CD4-positive, alpha-beta T cell treated with Interleukin-15 for 4 hours (primary cell): Measurements from ENCODE around the gene LIME1.

ENCODE experiments used
- DNase-seq: peaks from one replicate; pipeline ENCODE4 v3.0.0-alpha.2; 2020; ENCODE audit warnings: low spot score

LIME1 gene

DNA sequence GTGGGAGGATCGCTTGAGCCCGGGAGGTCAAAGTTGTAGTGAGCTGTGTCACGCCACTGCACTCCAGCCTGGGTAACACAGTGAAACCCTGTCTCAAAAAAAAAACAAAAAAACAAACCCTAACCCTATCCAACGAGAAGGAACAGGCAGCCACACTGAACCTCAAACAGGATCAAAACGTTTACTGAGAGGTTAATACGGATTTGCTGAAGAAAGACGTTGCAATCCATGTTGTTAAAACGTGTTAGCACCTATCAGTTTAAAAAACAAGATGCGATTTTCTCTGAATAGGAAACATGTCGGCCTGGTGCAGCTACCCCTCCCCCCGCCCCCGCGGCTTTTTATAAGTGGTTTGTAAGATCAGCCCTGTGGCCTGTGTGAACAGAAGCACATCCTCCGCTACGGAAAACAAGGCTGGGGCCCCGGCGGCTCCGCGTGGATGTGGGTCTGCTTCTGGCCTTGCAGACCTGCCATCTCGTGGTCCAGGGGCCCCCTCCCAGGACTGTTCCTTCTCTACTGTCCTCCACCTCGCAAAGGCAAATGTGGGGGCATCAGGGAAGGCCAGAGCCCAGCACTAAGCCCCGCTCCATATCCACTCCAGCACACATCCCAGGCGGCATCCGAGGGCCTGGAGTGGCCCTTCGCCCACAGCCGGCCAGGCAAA, 14.5 kb downstream of the LIME1 start:
- peak; percentile 64 for DNase-seq

- DNase-seq: no peak
Observed at GRCh38 chr20:63751471-63752271, 15.2 kb downstream of the LIME1 start.

DNA sequence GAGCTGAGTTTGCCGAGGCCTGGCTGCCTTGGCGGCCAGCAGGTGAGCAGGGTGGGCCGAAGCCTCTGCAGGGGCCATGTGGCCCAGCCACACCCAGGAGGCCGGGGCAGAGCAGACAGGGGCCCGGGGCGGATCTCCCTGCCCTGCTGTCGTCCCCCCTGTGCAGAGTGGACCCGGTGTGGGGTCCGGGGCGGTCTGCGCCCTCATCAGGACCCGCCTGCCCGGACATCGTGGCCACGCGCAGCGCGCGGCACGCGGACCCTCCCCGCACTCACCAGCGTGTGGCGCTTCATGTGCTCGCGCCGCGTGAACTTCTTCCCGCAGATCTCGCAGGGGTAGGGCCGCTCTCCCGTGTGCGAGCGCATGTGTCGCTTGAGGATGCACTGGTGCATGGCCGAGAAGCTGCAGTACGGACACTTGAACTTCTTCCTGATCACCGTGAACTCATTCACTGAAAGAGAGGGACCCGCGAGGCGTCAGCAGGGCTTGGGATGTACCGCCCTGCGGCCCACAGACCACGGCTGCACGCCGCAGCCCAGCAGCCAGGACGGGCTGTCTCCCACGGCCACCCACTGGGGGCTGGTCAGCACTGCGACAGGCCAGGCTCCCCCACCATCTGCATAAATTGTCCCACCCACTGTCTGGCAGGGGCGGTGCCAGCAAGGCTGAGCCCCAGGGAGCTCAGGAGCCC, 16.1 kb downstream of the LIME1 start:
- no peak for DNase-seq

- DNase-seq: no peak
Observed at GRCh38 chr20:63753381-63753780, 16.9 kb downstream of the LIME1 start.

DNA sequence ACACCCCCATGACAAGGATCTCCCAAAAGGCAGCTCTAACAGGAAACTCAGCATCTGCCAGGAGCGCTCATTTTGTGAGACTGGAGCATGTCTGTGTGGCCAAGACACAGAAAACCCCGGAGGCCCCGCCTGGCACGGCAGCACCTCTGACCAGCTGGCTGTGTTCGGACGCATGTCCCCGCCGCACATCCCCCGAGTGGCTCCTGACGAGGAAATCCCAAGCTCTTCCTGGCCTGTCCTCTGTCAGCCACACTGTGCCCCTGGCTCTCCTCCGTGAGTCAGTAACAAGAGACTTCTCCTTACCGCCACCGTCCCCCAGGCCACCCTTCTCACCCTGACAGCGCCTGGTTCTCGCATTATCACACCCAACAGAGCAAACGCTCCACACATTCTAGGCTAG, 17.5 kb downstream of the LIME1 start:
- DNase-seq: no peak

DNA sequence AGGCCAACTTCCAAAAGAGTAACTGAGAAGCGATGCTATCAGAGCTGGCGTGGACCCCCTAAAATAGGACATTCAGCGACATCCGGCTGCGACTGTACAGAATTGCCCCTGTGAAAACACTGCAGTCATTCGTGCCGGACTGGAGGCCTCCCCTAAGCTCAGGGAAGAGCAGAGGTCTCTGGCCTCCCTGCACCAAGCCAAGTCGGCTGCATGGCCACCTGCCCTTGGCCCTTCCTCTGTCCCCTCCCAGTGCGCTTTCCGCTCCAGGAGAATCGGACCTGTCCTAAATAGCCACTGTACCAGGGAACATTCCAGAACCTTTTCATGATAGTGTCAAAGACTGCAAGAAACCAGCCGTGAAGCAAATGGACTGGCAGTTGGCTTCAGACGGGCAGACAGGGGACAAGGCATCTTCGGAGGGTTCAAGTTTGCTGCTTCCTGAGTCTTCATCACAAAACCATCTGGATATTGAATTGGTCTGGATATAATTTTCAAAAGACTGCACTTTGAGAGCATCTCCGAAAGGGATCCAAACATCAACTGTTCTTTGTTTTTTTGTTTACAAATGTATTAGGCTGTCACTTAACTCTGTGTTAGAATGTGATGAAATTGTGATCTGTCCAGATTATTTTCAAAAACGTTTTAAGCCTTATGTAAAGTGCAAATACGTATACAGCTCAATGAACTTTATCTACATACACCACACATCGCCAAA, 19.6 kb downstream of the LIME1 start:
- DNase-seq: no peak

DNA sequence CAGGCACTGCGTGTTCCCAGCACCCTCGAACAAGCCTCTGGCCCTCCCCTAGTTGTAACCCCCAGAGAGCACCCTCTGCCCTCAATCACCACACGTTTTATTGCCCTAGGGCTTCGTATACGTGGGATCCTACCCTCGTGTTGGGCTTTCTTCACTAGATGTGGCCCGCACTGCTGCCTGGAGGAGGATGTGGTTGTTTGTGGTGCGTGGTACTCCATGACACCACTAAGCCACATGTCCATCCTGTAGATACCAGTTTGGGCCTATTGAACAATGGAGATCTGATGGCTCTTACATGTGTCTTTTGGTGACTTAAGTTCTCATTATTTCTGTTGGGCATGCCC, 20.2 kb downstream of the LIME1 start:
- no peak for DNase-seq

DNA sequence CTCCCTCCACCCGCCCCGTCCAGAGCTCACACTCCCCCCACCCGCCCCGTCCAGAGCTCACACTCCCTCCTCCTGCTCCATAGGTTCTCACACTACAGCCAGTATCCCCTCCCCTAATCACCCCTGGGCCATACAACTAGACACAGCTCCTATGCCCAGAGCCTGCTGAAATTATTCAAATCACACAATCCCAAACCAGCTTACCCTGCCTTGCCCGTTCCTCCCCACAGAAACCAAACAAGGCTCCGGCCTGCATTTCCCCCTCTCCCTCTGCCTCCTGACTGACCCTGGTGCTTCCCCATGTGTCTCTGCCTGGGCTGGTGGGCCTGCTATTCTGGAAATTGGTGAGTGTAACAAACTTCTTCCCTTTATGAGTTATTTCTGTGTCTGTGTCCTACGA, 21.7 kb downstream of the LIME1 start:
- no peak for DNase-seq

DNA sequence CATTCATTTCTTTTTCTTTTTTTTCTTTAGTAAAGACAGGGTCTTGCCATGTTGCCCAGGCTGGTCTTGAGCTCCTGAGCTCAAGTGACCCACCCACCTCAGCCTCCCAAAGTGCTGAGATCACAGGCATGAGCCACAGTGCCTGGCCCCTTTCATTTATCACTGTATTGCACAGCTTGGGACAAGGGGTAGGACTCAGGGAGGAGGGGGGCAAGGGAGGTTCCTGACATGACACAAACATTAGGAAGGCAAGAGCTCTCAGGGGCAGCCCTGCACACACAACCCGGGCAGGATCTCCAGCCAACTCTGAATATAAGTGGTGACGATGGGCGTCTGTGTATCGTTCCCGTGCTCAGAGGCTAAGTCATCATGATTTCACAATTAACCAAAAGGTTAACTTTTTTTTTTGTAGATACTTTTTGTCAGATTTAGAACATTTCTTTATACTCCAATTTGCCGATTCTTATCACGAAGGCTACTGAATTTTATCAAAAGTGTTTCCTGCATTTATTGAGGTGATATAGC, 23.0 kb downstream of the LIME1 start:
- DNase-seq: no peak

GRCh38 chr20:63765082-63765873, 28.8 kb downstream of the LIME1 start:
- DNase-seq: no peak

- no peak for DNase-seq
Observed at GRCh38 chr20:63765902-63766301, 29.4 kb downstream of the LIME1 start.

GRCh38 chr20:63766695-63767426, 30.4 kb downstream of the LIME1 start:
- DNase-seq: no peak

DNA sequence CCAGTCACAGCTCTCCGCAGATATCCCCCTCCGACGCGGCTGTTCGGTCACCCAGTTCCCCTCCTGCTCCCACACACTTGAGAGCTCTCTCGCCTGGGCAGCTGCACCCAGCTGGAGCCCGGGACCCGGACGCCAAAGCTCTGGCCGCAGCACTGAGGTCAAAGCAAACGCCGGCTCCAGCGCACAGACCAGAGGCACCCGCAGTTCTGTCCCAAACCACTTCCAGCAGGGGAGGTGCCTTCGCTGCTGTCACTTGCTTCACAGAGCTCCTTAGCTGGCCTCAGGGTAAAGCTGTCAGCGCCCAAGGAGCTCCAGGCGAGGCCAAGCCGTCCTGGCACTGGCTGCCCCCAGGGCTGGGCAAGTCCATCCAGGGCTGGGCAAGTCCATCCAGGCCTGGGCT, 31.0 kb downstream of the LIME1 start:
- DNase-seq: no peak

DNA sequence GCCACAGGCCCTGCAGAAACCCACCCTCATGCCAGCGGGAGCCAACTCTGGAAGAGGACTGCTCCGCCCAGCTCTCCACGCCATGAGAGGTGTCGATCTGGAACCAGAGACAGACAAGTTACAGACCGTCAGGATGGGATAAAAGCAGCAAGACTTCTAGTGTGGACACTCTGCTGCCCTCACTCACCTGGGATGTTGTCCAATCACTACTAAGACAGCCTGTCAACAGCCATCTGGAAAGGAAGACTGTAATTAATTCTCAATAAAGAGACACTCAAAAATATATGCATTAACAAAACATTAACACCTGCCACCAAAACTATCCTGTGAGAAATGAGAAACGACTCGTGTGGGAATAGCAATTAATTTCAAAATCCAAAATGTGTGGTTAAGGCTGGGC, 31.4 kb downstream of the LIME1 start:
- DNase-seq: no peak

DNA sequence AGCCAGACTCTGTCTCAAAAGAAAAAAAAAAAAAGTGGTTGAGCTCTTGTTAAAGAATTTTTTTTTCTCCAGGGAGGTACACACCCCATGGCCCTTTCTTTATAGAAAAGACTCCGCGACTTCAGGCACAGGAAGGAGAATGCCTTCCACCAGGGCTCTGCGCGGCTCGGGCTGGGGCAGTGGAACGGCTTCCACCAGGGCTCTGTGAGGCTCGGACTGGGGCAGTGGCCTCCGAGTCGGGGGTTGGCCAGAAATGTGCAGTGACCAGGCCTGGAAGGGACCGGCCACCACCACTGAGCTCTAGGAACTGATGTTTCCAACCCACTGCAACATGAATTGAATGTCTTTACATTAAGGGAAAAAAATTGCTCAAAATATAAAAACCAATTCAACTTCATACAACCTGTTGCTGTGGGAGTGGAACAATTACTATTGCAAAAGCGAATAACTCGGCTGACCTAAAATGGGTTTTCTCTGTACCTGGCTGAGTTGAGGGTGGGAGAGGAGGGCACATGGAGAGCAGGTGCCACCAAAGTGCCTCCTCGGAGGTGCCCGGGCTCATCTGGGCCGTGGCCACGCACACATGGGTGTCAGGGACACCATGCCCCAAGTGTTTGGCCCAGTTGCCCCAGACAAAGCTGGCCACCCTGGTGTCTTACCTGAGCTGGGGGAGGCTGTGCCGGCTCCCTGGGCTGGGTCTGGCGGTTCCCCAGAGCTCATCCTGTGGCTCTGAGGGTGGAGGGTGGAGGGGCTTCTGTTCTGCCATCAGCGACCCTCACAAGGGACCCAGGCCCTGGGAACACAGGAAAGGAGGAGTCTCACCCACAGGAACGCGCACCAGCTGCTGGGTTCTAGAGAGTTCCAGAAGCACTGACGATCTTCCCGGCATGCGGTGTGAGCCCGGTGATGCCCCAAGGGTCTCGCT, 32.4 kb downstream of the LIME1 start:
- no peak for DNase-seq

DNA sequence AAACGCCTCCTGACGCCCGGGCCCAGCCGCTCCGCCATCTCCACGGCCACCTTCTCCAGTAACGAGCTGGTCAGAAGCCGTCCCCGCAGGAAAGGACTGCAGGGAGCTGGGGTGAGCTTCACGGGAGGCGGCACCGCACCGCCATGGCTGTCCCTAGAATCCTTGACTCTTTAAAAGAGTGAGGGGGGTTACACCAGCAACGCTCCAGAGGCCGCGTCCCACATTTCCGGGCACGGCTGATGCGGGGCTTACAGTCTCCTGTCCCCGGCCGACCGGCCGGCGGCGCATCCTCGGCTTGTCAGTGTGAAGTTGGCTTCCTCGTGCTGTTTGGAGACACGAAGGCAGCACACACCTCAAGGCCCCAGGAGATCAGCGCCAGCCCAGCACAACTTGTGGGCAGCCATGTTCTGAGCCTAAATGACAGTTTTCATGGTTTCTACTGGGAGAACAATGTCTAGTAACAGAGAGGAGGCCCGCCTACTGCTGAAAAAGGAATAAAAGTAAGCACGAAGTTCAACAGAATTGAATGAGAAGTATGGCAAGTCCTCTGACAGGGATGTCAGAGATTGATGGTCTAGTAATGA, 33.5 kb downstream of the LIME1 start:
- DNase-seq: no peak

DNA sequence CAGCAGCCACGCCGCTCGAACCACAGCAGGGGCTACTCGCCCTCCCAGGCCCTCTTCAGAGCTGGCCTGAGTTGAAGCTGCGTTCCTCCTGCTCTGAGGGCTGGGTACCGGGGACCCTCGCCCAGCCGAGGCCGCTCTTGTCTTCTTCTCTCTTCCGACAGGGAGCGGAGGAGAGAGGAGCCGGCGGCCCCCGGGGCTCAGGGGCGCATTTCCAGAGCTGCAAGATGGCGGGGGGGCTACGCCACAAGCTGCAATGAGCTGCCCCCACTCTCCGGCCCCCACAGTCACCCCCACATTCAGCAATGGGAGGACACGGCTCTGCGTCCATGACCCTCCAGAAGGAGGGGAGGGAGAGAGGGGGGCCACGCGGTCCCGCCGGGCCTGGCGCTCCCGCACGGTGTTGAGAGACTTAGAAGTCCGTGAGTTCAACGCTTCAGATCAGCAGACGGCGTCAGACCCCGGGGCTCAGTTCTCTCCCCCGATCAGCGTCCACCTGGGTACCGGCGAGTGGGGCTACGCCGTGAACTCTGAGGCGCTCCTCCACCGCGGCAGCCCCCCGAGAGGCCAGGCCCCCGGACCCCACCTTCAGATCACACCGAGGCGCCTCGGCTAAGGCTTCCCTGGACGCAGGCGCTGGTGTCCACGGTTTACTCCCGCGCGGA, 34.7 kb downstream of the LIME1 start:
- DNase-seq: no peak

DNA sequence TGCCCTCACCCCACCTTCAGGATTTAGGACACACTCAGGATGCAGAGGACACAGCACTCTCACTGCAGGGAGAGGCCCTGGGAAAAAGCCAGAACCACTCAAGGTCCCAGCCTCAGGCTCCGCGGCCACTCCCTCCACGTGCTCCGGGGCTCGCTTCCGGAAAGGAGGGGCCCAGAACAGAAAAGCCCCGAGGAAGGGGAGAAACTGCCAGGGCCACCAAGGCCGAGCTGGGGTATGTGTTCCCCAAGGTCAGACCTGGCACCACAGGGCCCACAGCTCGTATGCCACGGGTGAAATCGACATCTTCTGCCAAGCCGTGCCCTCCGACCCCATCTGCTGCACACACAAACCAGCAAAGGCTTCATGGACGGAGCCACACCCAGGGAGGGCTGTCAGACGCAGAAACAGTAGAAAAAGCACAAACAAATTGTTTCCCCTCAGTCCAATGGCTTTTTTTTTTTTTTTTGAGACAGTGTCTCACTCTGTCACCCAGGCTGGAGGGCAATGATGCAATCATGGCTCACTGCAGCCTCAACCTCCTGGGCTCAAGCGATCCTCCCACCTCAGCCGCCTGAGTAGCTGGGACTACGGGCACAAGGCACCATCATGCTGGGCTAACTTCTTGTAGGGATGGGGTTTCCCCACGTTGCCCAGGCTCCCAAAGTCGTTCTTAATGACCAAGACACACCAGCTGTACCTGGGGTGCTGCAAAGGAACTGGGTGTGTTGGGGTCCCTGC, 36.5 kb downstream of the LIME1 start:
- no peak for DNase-seq
